ENCODE results near the gene ZNF787. TPM values are rescaled to one million over a fixed set of nuclear protein-coding genes. Genes with fewer than 3 reads are reported as not detected.
A peak's percentile ranks its signal among the peaks of the same experiment; 100 is the strongest.

Gene ZNF787
- total and polyA plus RNA-seq, 2 of the 13 experiments (the other 11 are each of a cell fraction or from before 2014, with no cell fraction given), result 15.1 to 42.8 TPM

DNA sequence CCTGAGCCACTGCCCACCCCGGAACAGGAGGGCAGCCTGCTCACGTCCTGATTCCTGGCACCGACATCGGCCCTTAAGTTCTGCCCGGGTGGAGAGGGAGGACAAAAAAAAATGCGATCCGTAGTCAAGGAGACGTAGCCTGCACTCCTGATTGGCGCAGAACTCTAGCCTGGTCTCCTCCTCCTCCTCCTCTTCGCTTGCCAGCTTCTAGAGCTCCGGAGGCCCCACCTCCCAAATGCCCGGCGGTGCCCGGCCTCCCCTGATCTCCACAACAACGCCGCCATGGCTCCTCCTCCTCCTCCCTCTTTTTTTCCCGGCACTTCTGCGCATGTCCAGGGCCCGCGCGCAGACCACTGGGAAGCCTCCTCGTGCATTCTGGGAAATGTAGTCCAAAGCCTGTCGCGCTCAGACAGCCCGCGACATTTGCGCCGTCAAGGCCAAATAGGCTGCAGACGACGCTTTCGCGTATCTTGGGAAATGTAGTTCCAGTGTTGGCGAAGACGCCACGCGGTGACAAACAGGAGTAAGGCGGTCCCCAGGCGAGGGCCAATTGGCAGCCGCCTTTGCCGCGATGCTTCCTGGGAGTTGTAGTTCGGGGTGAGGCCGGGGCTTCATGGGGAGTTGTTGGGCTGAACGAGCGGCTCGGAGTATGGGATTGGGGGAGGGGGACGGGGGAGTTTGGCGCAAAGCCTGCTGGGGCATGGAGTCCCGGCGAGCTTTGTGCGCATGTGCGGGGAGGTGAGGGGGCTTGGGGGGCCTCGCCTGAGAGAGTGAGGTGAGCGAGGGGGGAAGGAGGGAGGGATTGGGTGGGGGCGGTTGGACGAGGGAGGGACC, 19.7 kb upstream of the ZNF787 start, which contains the start of gene ZNF444 (continued):
- TF ChIP-seq ZNF530 (CRISPR knock-in tag; IDR thresholded peaks at IDR 0.05; ENCODE audit: low read depth) (no peak), KMT2A (CRISPR knock-in tag; IDR thresholded peaks at IDR 0.05) (peak; percentile 65; the same call in 1 of the 2 replicates), GFI1 (CRISPR knock-in tag; IDR thresholded peaks at IDR 0.05; ENCODE audit: borderline replicate concordance) (no peak), ZKSCAN1 (IDR thresholded peaks at IDR 0.05; ENCODE audit: low read length) (no peak), ASH2L (IDR thresholded peaks at IDR 0.05; ENCODE audit: insufficient read length, low read depth, low read length) (peak; percentile 63), RBAK (CRISPR knock-in tag; IDR thresholded peaks at IDR 0.05) (no peak), GMEB2 (CRISPR knock-in tag; IDR thresholded peaks at IDR 0.05; ENCODE audit: low read depth) (peak; percentile 80), HMG20A (CRISPR knock-in tag; IDR thresholded peaks at IDR 0.05; ENCODE audit: borderline replicate concordance) (no peak), FOXP1 (IDR thresholded peaks at IDR 0.05) (no peak), FOXP1 (CRISPR knock-in tag; IDR thresholded peaks at IDR 0.05) (no peak), ZNF234 (CRISPR knock-in tag; conservative IDR thresholded peaks at IDR 0.05) (no peak), ZHX1 (CRISPR knock-in tag; IDR thresholded peaks at IDR 0.05; ENCODE audit: low read depth) (no peak), SRY (CRISPR knock-in tag; IDR thresholded peaks at IDR 0.05) (no peak), IKZF4 (CRISPR knock-in tag; IDR thresholded peaks at IDR 0.05; ENCODE audit: borderline replicate concordance, low read depth, not compliant biosample characterization) (no peak), NFYB (CRISPR knock-in tag; IDR thresholded peaks at IDR 0.05) (peak; percentile 85), ZNF501 (CRISPR knock-in tag; IDR thresholded peaks at IDR 0.05) (peak; percentile 21; the same call in 1 of the 2 replicates), ZBTB8A (CRISPR knock-in tag; IDR thresholded peaks at IDR 0.05; ENCODE audit: borderline replicate concordance, low read depth) (no peak), SRSF1 (optimal IDR thresholded peaks at IDR 0.05; ENCODE audit: low read depth, low read length) (peak; percentile 44), MIER2 (CRISPR knock-in tag; IDR thresholded peaks at IDR 0.05) (no peak; the same call in 1 of the 2 replicates), NR2F1 (CRISPR knock-in tag; IDR thresholded peaks at IDR 0.05) (no peak), KLF12 (CRISPR knock-in tag; IDR thresholded peaks at IDR 0.05; ENCODE audit: borderline replicate concordance) (no peak), LBX2 (CRISPR knock-in tag; IDR thresholded peaks at IDR 0.05; ENCODE audit: borderline replicate concordance) (no peak), DNMT3B (CRISPR knock-in tag; conservative IDR thresholded peaks at IDR 0.05) (0 out of 2 replicates have a peak, but pooled peaks have one; percentile 17), GZF1 (CRISPR knock-in tag; IDR thresholded peaks at IDR 0.05) (peak; percentile 65; the same call in 1 of the 2 replicates)
- TF ChIP-seq, protein P1, sequence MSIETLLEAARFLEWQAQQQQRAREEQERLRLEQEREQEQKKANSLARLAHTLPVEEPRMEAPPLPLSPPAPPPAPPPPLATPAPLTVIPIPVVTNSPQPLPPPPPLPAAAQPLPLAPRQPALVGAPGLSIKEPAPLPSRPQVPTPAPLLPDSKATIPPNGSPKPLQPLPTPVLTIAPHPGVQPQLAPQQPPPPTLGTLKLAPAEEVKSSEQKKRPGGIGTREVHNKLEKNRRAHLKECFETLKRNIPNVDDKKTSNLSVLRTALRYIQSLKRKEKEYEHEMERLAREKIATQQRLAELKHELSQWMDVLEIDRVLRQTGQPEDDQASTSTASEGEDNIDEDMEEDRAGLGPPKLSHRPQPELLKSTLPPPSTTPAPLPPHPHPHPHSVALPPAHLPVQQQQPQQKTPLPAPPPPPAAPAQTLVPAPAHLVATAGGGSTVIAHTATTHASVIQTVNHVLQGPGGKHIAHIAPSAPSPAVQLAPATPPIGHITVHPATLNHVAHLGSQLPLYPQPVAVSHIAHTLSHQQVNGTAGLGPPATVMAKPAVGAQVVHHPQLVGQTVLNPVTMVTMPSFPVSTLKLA (IDR thresholded peaks at IDR 0.05), result peak; percentile 61

Data from HepG2 (cell line).